Breast epithelium (tissue), 4 donors: Measurements from ENCODE around the gene FAM3B. TPM values are rescaled to one million over a fixed set of nuclear protein-coding genes. Genes with fewer than 3 reads are reported as not detected.
"Not testable (repeated sequence)": the region's sequence is repeated elsewhere in the genome, so short reads cannot be mapped to it uniquely, and the experiment has no call there.

ENCODE experiments used
- DNase-seq, 2 donors: peaks; one replicate each; pipeline ENCODE4 v3.0.0-alpha.2; 2019; ENCODE audit warnings: low spot score in 2 of 2
- H3K27ac ChIP-seq, 2 donors: fragments of 200-600 bp; sonication (generic) in 1 of 2; one replicate each; pipeline ENCODE4 v1.5.1; 2016 to 2019; ENCODE audit warnings: mild to moderate bottlenecking in 1 of 2
- H3K27me3 ChIP-seq, 2 donors: fragments of 200-600 bp; sonication (generic) in 1 of 2; one replicate each; pipeline versions ENCODE4 v1.5.1 to v1.6.0; 2017 to 2019; ENCODE audit warnings: control low read depth in 1 of 2, mild to moderate bottlenecking in 1 of 2
- H3K36me3 ChIP-seq: fragments of 200-600 bp; one replicate; pipeline ENCODE4 v1.5.1; 2019
- H3K4me1 ChIP-seq, 2 donors: fragments of 200-600 bp; sonication (generic); one replicate each; pipeline ENCODE4 v1.5.1; 2016 to 2019; ENCODE audit warnings: control low read depth in 1 of 2
- H3K4me3 ChIP-seq, 3 donors: fragments of 200-600 bp; sonication (generic); 1 replicate in 2 of 3; 2 replicates in 1 of 3; pipeline ENCODE4 v1.5.1; 2016 to 2019; ENCODE audit warnings: mild to moderate bottlenecking in 3 of 3, moderate library complexity in 2 of 3
- H3K9me3 ChIP-seq, 2 donors: fragments of 200-600 bp; sonication (generic) in 1 of 2; one replicate each; pipeline ENCODE4 v1.5.1; 2016 to 2019; ENCODE audit warnings: control low read depth in 1 of 2
- CTCF ChIP-seq, 3 donors: fragments of 450-650 bp; IDR thresholded peaks; one replicate each; pipeline ENCODE4 v1.5.1; 2016 to 2017; ENCODE audit warnings: antibody characterized with exemption in 3 of 3, mild to moderate bottlenecking in 3 of 3, moderate library complexity in 3 of 3
- POLR2A ChIP-seq: fragments of 450-650 bp; IDR thresholded peaks from one replicate; pipeline ENCODE4 v1.6.1; 2016; ENCODE audit warnings: antibody characterized with exemption, mild to moderate bottlenecking, moderate library complexity
- POLR2AphosphoS5 ChIP-seq, 3 donors: sonication (generic); formaldehyde crosslinking; IDR thresholded peaks; one replicate each; pipeline ENCODE4 v1.6.1; 2017; ENCODE audit warnings: antibody characterized with exemption in 3 of 3
- intact Hi-C: fragments of 100-400 bp; cut with DNase I; formaldehyde crosslinking; loops from one replicate; pipeline ENCODE4 v1.15.1; 2023; ENCODE audit warnings: low total_unique reads
- total RNA-seq, 3 donors: library from RNA; depleted of rRNA; stranded (reverse); fragments of >200 nt; gene quantifications; one replicate each; pipeline ENCODE4 v1.1.0, GENCODE V29; 2016

Gene FAM3B
- total RNA-seq, 3 donors from 2014 or later = 1.6 to 13.6 (median 10.5) TPM

DNA sequence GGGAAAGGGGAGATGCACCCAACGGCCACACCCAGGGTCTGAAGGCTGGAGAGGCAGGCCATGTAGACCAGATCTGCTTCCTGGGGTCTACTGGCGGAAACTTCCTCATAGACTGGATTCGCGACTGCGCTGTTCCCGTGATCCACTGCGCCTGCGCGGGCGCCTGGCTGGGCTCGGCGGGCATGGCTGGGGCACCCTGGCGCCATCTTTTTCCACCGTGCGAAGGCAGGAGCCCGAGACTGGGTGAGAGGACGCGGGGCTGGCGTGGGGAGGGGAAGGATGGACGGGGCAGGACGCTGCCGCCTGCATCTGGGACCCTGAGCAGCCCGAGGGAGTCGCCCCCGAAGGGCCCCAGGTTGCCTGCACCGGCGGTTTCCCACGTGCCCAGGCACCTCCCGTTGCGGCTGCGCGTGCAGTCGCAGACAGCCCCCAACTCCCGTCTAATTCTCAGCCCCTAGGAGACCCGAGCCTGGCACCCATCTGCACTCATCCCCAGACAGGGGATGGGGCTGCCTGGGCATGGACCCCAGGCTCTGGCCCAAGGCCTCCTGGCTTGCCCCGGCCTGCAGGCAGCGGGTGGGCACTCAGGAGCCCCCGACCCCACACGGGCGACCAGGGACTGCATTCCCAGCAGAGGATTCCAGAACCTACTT is 12.4 kb upstream of the FAM3B start:
- H3K27ac ChIP-seq = no peak overlapping the region
- no peaks in the 10 kb centered on the region for H3K9me3 ChIP-seq
- no peak overlapping the region for H3K4me3 ChIP-seq
- H3K4me1 ChIP-seq = no peaks in the 10 kb centered on the region
- no peak for DNase-seq
- TF ChIP-seq CTCF (IDR thresholded peaks at IDR 0.05) = no peak
- TF ChIP-seq POLR2A = no peak
- no peak for TF ChIP-seq POLR2AphosphoS5 (IDR thresholded peaks at IDR 0.05)
- no peaks in the 10 kb centered on the region for H3K27me3 ChIP-seq
- intact Hi-C loops = no loop called here
- H3K36me3 ChIP-seq = no peaks in the 10 kb centered on the region

- Histone ChIP-seq H3K4me1 (no peaks in the 10 kb centered on the region), H3K36me3 (no peaks in the 10 kb centered on the region), H3K27ac (no peak overlapping the region), H3K27me3 (no peaks in the 10 kb centered on the region), H3K4me3 (no peak overlapping the region), H3K9me3 (no peaks in the 10 kb centered on the region)
- TF ChIP-seq CTCF (IDR thresholded peaks at IDR 0.05) = no peak
- TF ChIP-seq POLR2A = no peak
- TF ChIP-seq POLR2AphosphoS5 (IDR thresholded peaks at IDR 0.05) = no peak
- intact Hi-C loops = no loop called here
- DNase-seq = no peak
Observed at GRCh38 chr21:41307219-41307618, 9.4 kb upstream of the FAM3B start.

- not testable (repeated sequence) for H3K27ac ChIP-seq, DNase-seq, H3K9me3 ChIP-seq, H3K36me3 ChIP-seq, H3K4me1 ChIP-seq, H3K4me3 ChIP-seq
- H3K27me3 ChIP-seq = peaks cover 0 to 15% of the 10 kb centered on the region in 2 donors
- intact Hi-C loops = loop anchor here (5.0 kb wide), 1 partner anchor 366 kb away; no protein-coding TSS in a partner anchor
Observed at GRCh38 chr21:41313285-41314164, 3.1 kb upstream of the FAM3B start.

DNA sequence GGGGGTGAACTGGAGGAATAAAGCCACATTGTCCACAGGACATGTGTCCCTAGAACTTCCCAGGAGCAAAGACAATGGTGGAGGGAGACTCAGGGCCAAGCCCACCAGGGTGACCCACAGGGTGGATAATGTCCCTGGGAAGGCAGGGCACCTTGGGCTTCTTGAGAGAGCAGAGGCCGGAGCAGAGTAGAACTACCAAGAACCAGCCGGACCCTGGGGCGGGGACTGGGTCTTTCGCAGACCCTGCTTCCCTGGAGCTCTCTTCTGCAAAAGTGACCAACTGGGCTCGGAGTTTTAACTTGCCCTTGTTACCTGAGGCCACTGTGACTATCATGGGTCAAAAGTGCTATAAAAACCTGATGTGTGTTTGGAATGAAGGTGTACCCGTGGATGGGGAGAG is 875 bp upstream of the FAM3B start:
- no peak for DNase-seq
- TF ChIP-seq CTCF (IDR thresholded peaks at IDR 0.05) (no peak), POLR2A (no peak), POLR2AphosphoS5 (IDR thresholded peaks at IDR 0.05) (no peak)
- H3K27ac ChIP-seq = no peak overlapping the region
- H3K4me3 ChIP-seq = no peak overlapping the region
- no peaks in the 10 kb centered on the region for H3K9me3 ChIP-seq
- intact Hi-C loops = no loop called here
- H3K27me3 ChIP-seq = peaks cover 0 to 15% of the 10 kb centered on the region in 2 donors
- H3K36me3 ChIP-seq = no peaks in the 10 kb centered on the region
- H3K4me1 ChIP-seq = no peaks in the 10 kb centered on the region

- Histone ChIP-seq H3K36me3 (no peaks in the 10 kb centered on the region), H3K4me3 (peak overlapping the region; percentile 44 to 69 (median 49)), H3K4me1 (no peaks in the 10 kb centered on the region), H3K27ac (peak overlapping the region; percentile 33 to 41), H3K9me3 (no peaks in the 10 kb centered on the region), H3K27me3 (peaks cover 0 to 15% of the 10 kb centered on the region in 2 donors)
- DNase-seq = no peak
- intact Hi-C loops = no loop called here
- no peak for TF ChIP-seq POLR2A
- TF ChIP-seq POLR2AphosphoS5 (IDR thresholded peaks at IDR 0.05) = no peak
- no peak for TF ChIP-seq CTCF (IDR thresholded peaks at IDR 0.05)
Observed at GRCh38 chr21:41317063-41317392, 427 bp downstream of the FAM3B start.
